GM12892 (cell line): ENCODE results near the gene RSPRY1.
"Not testable (repeated sequence)": the region's sequence is repeated elsewhere in the genome, so short reads cannot be mapped to it uniquely, and the experiment has no call there.

Experiments used
- DNase-seq: peaks from one replicate; pipeline ENCODE4 v3.0.0; 2011; ENCODE audit not compliant: insufficient read length
- FAIRE-seq: peaks from 2 replicates; lab custom pipeline; 2011; peaks lifted over from hg19 to GRCh38; lab: Jason Lieb, UNC
- POLR2A ChIP-seq: IDR thresholded peaks from 2 replicates; pipeline ENCODE4 v1.6.1; 2011; ENCODE audit warnings: low read depth, low read length, control low read depth
- POLR2AphosphoS5 ChIP-seq: IDR thresholded peaks from 2 replicates; pipeline ENCODE4 v1.6.1; 2011; ENCODE audit warnings: low read depth, low read length, control low read depth
- TAF1 ChIP-seq: IDR thresholded peaks from 2 replicates; pipeline ENCODE4 v1.6.1; 2011; ENCODE audit warnings: low read depth, mild to moderate bottlenecking, control low read depth, low read length, borderline replicate concordance

RSPRY1 gene

DNA sequence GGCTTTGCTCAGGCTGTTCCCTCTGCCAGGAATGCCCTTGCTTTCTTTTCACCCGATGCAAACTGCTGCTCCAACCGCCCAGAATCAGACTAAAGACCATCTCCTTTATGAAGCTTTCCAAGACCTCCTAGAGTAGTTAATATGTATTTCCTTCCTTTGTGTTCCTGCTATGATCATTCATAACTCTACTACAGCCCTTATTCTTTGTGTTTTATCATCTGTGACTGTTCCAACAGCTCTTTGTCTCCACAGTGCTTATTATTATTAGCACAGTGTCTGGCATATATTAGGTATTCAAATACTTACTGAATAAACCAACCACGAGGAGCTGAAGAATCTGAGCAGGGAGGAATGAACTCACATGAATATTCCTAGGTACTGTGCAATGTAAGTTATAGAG, 7.9 kb upstream of the RSPRY1 start:
- no peak for DNase-seq
- TF ChIP-seq TAF1 = no peak
- no peak for TF ChIP-seq POLR2AphosphoS5
- no peak for TF ChIP-seq POLR2A
- FAIRE-seq = no peak

DNA sequence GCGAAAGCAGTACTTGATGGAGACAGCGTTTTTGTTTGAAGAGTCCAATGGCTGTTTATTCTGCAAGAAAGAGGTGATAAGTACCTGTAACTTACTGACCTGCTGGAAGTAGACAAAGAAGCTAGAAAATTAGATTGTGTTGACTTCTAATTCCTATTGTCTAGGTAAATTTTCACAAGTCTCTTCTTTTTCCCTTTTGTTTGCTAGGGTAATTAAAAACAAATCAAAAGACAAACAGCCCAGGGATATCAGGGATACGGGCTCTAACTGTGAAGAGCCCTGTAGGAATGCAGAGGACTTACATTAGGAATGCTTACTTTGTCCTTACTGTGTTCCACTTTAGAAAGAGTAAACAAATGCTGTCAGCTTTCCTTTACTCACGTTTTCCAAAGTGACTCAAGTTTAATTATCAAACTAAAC, 7.3 kb upstream of the RSPRY1 start:
- DNase-seq (no peak), FAIRE-seq (no peak)
- TF ChIP-seq TAF1 = no peak
- TF ChIP-seq POLR2AphosphoS5 = no peak
- no peak for TF ChIP-seq POLR2A

DNA sequence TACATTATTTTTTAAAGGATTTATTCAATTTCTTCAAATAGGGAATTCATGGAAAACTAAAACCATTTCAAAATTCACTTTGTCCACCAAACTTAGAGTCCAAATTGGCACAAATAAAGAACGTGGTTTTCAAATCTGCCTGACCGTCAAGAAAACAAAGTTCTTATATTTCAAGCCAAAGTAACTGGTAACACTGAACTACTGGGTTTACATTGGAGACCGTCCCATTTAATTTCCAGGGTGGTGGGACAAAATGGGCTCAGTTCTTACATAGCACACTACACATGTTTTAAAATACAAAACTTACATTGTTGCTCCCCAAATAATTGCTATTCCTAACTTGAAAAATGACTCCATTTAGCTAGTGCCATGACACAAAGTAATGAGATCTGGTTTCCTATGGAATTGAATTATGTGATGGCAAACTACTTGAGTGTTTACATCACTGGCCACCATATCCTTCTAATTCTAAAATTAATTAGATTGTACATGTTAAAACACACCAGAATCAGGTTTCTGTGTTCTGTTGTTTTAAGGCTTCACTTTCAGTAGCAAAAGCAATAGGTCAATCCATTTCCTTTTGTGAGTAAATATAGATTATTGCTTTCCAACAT, 6.8 kb upstream of the RSPRY1 start:
- FAIRE-seq (no peak), DNase-seq (no peak)
- no peak for TF ChIP-seq POLR2AphosphoS5

DNA sequence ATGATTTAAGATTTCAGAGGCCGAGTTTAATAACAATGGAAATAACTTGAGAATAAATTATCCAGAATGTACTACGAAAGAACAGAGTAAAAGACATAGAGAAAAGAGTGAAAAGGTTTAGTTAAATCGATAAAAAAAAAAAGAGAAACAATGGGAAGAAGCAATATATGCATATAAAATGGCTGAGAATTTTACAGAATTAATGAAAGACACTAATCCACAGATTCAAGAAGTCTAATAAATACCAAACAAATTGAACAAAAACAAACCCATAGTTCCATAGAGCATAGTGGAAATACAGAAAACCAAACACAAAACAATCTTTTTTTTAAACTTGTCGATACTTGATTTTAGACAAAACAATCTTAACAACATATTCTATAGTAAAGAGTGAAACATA, 2.0 kb upstream of the RSPRY1 start:
- DNase-seq (no peak), FAIRE-seq (no peak)
- TF ChIP-seq POLR2A (no peak), TAF1 (no peak), POLR2AphosphoS5 (no peak)

DNA sequence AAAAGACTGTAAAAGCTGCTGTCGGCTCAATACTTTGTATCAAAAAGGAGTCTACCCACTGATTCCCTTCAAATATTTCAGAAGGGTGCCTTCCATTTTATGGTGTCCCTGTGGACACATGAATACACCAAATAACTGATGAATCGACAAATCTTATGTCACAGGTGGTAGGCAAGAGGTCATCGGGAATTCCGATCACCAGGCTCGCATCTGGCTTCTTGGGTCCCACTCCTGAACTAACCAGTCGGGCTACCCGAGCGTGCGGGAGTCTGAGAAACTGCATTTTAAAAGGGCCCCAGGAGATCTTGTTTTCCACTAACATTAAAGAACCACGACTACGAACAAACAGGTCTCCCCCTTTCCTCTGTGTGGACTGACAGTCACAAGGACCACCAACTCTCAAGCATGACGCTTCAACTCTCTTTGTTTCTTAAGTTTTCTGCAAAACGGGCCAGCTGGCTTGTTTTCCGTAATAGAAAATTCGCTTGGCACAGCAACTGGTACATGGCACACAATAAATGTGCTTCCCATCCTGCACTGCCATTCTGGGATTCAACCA, 1.2 kb upstream of the RSPRY1 start:
- TF ChIP-seq POLR2A = no peak
- TF ChIP-seq TAF1 = no peak
- no peak; the same call in 1 of the 2 replicates for TF ChIP-seq POLR2AphosphoS5
- FAIRE-seq = no peak
- no peak for DNase-seq

DNA sequence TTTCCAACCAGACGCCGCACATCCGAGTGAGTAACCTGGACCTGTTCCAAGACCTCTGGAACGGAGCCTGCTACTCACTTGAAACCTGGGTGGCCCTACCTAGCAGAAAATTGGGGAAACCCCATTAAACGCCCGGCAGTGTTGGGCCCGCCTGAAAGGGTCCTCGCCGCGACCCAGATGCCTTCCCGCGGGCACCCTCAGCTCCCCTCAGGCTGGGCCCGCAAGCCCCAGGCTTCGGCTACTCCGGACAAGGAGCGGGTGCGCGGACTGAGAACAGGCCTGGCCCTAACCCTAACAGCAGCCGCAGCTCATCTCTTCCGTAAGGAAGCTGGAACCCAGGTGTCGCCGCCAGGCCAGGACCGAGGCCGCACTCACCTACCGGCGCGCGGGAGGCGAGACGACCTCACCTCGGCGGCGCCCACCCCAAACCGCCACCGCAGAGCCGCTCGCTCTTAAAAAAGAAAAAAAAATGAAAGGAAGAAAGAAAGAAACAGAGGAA, 634 bp upstream of the RSPRY1 start:
- peak; percentile 39 for DNase-seq
- FAIRE-seq = peak; percentile 68
- TF ChIP-seq POLR2A (no peak), TAF1 (no peak), POLR2AphosphoS5 (no peak; the same call in 1 of the 2 replicates)

DNA sequence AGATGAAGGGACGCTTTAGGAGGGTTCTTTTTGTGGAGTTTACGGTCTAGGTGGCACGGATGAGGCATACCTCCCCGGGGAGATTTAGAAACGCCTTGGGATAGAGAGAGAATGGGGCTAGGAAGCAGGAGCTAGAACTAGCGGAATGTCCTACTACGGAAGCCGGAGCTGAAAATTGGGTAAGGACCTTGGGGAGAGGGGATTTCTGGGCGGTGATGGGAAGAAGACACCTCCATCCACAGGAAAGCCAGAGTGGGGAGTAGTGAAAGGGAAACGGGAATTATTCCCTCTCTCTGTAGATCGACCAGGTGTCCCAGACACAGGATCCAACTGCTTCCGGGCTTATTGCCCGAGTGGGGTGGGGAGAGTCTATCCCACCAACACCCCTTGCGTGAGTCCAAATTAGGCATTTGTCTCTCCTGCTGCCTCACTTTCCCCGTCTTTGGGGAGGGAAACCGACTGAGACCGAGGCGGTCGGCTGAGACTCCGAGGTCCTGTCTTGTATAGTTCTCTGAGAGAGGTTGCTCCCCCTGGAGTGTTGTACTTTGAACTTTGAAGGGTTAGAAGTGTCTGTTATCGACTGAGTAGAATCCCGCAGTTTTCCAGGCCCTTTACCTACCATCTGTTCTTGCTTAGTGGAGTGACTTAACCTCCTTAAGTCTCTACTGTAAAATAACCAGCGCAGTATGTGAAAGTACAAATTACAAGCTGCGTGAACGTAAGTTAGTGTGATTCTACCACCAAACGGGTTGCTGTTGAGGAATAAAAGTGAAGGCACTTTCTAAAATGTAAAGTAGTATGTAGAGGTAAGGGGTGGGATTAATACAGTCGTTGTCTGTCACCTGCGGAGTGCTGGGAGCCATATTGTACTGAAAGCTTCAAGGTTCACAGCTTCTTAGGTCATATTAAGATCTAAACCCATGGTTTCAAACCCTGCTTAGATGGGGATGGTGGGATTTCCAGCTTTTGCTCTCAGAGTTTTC, 1.0 kb downstream of the RSPRY1 start:
- DNase-seq (no peak), FAIRE-seq (peak; percentile 68)
- TF ChIP-seq POLR2A = no peak
- peak; percentile 13; the same call in 1 of the 2 replicates for TF ChIP-seq TAF1
- TF ChIP-seq POLR2AphosphoS5 = 0 out of 2 replicates have a peak, but pooled peaks have one; percentile 8

DNA sequence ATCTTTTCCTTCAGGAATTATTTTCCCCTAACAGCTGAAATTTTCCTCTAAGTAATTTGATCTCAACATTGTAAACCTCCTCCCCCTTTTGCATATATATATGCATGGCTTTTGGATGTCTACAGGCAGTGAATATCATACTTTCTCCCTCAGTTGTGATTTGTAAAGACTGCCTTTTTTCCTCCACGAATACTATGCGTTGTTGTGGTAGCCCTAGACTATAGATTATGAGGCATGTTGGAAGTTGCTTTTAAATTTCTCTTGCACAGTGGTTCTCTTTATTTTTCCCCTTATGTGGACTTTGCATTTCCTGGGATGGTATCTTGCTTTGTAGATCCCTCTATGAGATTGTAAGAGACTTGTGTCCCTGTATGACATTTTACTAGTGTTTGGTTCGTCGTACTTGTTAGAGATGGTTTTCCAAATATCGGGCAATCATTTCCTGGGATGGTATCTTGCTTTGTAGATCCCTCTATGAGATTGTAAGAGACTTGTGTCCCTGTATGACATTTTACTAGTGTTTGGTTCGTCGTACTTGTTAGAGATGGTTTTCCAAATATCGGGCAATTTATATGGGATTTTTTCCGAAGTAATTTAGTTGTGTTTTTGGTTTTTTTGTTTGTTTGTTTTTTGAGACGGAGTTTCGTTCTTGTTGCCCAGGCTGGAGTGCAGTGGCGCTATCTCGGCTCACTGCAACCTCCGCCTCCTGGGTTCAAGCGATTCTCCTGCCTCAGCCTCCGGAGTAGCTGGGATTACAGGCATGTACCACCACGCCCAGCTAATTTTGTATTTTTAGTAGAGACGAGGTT, 2.0 kb downstream of the RSPRY1 start:
- peak; percentile 42 for FAIRE-seq
- not testable (repeated sequence) for DNase-seq

DNA sequence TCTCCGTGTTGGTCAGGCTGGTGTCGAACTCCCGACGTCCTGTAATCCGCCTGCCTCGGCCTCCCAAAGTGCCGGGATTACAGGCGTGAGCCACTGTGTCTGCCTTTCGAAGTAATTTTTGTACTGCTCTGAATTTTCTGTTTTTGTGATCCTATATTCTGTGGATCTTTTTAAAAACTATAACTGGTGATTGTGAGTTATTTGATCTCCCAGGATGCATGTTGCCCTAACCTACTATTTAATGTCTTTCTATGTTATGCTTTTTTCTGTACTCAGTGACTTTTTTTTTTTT, 2.5 kb downstream of the RSPRY1 start:
- TF ChIP-seq POLR2A (no peak), TAF1 (no peak), POLR2AphosphoS5 (no peak)
- FAIRE-seq = no peak
- no peak for DNase-seq

DNA sequence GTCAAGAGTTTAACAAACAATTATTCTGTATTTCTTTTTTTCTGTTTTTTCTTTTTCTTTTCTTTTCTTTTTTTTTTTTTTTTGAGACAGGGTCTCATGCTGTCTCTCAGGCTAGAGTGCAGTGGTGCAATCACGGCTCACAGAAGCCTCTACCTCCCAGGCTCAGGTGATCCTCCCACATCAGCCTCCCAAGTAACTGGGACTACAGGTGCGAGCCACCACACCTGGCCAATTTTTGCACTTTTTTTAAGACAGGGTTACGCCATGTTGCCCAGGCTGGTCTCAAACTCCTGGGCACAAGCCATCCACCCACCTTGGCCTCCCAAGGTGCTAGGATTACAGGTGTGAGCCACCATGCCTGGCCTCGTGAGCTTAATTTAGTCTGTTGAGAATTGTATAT, 3.4 kb downstream of the RSPRY1 start:
- DNase-seq, FAIRE-seq: not testable (repeated sequence)

DNA sequence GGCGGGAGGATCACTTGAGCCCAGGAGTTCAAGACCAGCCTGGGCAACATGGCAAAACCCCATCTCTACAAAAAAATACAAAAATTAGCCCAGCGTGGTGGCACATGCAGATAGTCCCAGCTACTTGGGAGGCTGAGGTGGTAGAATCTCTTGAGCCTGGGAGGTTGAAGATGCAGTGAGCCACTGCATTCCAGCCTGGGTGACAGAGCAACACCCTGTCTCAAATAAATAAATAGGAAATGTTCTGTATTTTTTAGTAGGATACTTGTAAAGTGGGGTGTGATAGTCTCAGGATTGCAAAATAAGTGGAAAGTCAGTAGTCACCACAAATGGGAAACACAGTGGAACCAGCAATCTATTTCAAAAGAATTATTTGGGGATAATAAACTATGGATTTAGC, 4.0 kb downstream of the RSPRY1 start:
- DNase-seq = no peak
- FAIRE-seq = no peak
- no peak for TF ChIP-seq POLR2AphosphoS5
- TF ChIP-seq POLR2A = no peak
- no peak for TF ChIP-seq TAF1
